Measurements from ENCODE around the gene TM9SF3.

TM9SF3 gene

GRCh38 chr10:96511044-96511945 is 75.5 kb downstream of the TM9SF3 start:
- DNase-seq (ENCODE audit: low read depth in 2 of 2) = no peak

DNA sequence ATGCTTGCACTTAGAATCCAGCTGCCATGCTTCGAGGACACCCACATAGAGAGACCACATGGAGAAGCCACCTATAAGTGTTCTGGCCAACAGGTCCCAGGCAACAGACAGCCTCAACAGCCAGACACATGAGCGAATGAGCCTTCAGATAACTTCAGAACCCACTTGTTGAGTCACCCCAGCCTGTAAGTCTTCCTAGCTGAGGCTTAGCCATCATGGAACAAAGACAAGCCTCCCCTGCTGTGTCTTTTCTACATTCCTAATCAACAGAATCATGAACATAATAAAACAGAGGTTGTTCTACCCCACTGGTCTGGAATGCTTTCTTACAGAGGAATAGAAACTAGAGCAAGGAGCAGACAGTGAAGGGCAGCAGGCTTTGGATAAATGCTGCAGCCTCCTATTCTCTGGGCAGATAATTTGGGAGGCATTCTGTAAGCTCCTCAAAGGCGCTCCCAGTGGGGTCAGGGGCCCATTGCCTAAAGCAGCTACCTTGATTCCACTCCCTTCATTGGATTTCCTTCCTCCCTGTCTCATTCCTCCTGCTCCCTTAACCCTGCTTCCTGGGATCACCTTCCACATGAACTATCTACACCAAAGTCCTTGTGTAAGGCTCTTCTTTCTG is 77.7 kb downstream of the TM9SF3 start:
- peak; percentile 58 for DNase-seq (ENCODE audit: low read depth in 2 of 2)

- DNase-seq (ENCODE audit: low read depth in 2 of 2) = no peak
These were observed 79.8 kb downstream of the TM9SF3 start for GRCh38 chr10:96507044-96507443.

DNA sequence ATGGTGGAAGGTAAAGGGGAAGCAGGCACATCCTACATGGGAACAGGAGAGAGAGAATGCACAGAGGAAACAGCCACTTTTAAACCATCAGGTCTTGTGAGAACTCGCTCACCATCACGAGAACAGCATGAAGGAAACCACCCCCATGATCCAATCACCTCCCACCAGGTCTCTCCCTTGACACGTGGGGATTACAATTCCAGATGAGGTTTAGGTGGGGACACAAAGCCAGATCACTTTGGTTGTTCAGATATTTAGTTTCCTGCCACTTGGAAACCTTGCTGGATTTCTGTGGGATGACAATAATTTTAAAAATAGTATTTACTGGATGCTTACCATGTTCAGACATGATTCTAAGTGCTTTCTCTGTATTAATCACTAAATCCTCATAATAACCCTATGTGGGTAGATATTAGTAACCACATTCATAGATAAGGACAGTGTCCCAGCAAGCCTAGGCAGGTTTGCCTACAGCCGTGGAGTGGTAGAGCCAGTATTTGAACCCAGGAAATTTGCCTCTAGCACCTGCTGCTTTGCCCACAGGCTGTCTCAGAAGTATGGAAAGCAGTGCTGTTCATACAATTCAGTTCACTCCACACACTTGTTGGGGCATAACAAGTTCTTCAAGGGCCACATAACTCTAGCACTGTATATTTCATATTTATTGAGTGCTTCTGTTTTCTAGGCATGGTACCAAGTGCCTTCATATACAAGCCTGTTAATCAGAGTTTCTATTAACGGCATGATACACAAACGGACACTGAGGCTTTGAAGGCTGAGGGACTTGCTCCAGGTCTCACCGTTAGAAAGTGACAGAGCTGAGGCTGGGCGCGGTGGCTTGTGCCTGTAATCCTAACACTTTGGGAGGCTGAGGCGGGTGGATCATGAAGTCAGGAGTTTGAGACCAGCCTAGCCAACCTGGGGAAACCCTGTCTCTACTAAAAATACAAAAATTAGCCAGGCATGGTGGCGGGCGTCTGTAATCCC is 81.4 kb downstream of the TM9SF3 start:
- DNase-seq (ENCODE audit: low read depth in 2 of 2) = no peak

- DNase-seq (ENCODE audit: low read depth in 2 of 2) = peak; percentile 20 to 27
These were observed 84.1 kb downstream of the TM9SF3 start for GRCh38 chr10:96502561-96503282.

DNA sequence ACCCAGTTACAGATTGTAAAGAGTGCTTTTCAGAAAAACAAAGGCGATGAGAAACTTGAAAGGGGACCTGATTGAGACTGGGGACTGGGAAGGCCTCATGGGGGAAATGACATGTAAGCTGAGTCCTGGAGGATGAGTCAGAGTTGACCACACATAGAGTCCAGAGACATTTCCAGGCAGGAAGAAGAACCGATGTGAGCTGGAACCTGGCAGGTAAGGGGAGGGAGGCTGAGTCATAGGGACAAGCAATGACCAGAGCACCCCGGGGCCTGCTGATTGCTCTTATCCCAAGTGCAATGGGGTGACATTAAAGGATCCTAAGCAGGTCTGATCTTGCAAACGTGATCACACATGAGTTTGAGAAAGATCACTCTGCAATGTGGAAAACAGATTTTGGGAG is 84.8 kb downstream of the TM9SF3 start:
- DNase-seq (ENCODE audit: low read depth in 2 of 2) = no peak

DNA sequence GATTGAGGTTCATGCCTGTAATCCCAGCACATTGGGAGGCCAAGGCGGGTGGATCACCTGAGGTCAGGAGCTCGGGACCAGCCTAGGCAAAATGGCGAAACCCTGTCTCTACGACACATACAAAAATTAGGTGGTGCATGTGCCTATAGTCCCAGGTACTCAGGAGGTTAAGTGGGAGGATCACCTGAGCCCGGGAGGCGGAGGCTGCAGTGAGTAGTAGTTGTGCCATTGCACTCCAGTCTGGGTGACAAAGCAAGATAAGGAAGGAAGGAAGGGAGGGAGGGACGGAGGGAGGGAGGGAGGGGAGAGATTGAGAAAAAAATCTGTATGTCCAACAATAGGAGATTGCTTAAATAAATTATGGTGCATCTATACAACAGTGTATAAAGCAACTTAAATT is 86.3 kb downstream of the TM9SF3 start:
- no peak for DNase-seq (ENCODE audit: low read depth in 2 of 2)

GRCh38 chr10:96500050-96500449 is 86.8 kb downstream of the TM9SF3 start:
- no peak for DNase-seq (ENCODE audit: low read depth in 2 of 2)

GRCh38 chr10:96497391-96497790 is 89.4 kb downstream of the TM9SF3 start:
- DNase-seq (ENCODE audit: low read depth in 2 of 2) = no peak

GRCh38 chr10:96496281-96496925 is 90.4 kb downstream of the TM9SF3 start:
- DNase-seq (ENCODE audit: low read depth in 2 of 2) = no peak

DNA sequence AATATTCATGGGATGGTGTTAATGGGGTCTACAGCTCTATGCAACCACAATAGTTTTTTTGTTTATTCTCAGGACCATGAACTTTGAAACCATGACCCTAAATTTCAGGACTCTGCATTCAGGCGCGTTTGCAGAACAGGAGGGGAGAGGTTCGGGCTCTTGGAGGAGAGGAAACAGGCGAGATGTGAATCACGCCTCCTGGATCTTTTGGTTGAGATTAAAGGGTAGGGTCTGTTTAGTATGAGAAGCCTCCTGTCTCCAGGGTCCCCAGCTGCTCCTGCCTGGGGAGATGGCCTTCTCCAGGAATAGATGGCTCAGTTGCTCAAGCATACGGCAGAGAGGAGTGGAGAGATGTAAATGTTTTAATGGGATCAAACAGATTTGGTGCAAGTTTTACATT is 91.3 kb downstream of the TM9SF3 start:
- DNase-seq (ENCODE audit: low read depth in 2 of 2) = no peak

- DNase-seq (ENCODE audit: low read depth in 2 of 2) = no peak
These were observed 92.1 kb downstream of the TM9SF3 start for GRCh38 chr10:96494694-96495093.

DNA sequence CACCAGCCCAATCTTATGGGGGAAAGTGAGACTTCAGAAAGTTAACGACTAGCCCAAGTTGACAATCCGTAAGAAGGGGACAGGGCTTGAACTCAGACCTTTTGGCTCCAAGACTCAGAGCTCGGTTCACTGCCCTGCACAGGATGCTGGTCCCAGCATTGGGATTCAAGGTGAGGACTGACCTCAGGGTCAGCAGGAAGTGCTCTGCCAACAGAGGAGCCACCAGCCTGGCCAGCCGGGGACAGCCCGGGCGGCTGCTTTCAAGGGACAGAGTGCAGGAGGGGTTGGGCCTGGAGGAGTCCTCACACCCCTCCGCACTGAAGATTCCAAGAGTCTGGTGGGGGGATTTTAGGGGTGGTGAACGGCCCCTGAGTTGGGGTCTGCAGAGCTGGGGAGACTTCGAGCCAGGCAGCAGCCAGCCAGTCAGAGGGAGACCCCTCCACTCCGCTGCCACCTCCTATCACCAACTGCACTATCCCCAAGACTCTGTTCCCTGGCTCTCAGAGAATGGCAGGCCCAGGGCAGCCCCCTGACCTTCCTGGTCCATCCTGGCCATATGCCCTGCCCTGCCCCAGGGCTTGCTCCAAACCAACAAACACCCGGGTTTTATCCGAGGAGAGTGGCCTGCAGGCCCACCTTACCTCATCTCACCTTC is 92.8 kb downstream of the TM9SF3 start:
- no peak for DNase-seq (ENCODE audit: low read depth in 2 of 2)

- no peak for DNase-seq (ENCODE audit: low read depth in 2 of 2)
These were observed 93.6 kb downstream of the TM9SF3 start for GRCh38 chr10:96493254-96493653.

DNA sequence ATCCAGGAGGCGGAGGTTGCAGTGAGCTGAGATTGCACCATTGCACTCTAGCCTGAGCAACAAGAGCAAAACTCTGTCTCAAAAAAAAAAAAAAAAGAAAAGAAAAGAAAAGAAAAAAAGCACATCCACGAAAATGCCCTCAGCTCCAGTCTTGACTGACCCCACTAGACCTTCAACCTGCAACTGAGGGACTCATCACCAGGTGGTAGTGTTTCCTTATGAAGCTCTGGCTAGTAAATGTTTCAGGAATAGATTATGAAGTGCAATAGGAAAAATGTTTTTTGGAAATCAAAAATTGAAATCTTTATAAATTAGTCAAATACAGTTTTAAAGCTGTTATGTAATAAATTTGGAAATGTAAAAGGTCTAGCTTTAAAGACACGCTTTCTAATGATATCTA is 95.5 kb downstream of the TM9SF3 start:
- no peak for DNase-seq (ENCODE audit: low read depth in 2 of 2)

DNA sequence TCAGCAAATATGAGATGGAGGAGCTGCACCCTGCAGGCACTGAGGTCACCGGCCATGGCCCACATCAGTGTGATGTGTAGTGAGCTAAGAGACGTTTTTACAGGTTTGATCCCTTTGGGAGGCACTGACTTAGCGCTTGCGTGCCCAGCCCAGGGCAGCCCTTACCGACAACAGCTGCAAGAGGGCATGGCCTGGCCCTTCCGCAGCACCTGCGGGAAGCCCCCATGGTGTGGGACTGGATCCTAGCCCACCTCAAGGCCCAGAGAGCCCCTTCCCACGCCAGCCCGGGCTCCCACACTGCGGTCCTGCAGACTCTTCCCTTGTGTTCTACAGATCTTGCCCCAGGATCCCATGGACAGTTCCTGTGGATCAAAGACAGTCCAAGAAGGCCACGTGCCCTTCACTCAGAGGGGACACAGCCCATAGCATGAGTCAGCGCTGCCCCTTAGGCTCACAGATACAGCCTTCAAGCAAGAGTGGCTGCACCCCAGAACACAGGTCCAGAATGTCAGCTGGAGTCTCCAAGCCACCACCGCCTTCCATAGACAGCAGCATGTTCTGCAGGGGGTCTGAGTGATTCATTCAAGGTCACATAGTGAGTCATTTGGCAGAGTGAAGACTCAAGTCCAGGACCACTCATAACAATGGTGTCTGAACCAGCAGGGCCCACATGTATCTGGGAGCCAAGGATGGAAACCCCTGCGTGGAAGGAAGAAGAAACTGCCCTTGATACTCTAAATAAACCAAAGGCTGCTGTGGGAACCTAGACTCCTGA is 98.5 kb downstream of the TM9SF3 start:
- no peak for DNase-seq (ENCODE audit: low read depth in 2 of 2)

DNA sequence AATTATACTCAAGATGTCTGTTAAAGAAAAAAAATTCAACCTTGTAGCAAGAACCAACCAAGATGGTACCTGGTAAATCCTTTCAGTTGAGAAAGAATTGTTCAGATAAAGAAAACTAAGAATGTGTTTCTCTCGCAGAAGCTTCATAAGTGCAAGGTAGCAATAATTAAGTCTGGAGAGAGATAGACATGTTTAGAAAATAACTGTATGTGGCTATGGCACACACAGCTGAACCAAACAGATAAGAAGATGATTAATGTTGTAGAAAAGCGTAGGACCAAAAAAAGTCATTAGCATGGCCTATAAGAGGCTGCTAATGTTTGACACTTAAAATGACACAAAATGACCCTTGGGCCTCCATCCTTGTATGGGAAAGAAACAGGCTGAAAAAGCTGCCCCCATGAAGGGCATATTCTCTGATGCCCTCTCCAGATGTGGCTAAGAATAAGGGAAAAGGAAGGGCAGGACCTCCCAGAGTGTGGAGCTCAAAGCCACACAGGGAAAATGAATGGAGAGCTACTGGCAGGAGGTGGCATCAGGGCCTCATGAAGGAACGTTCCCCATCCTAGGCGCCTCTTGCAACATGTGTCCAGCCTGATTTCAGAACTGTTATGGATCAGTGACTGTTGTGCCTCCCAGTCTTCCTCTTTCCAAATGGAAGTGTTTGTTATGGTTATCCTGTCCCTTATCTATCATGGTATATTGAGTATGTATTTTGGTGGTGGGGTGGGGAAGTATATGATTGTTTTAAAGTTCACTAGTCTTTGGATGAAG is 103.8 kb downstream of the TM9SF3 start:
- DNase-seq (ENCODE audit: low read depth in 2 of 2) = no peak

- no peak for DNase-seq (ENCODE audit: low read depth in 2 of 2)
These were observed 108.5 kb downstream of the TM9SF3 start for GRCh38 chr10:96478355-96478754.

DNA sequence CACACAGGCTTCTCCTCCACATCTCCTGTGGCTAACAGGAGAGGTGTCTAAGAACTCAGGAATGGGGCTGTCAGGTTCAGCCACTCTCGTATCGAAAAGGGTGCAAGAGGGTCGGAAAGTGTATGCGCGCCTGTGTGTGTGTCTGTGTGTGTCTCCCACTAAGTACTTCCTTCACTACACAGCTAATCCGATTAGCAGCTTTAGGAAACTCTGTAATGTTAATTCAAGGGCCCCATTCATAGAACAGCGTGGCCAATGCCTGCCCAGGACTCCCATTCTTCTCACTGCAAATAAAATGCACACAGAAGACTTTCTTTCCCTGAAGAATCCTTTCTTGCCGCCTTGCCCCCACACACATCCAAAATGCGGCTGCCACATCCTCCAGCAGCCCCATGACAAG is 112.9 kb downstream of the TM9SF3 start:
- no peak for DNase-seq (ENCODE audit: low read depth in 2 of 2)
